ENCODE data around the gene HK3.

Gene HK3

DNA sequence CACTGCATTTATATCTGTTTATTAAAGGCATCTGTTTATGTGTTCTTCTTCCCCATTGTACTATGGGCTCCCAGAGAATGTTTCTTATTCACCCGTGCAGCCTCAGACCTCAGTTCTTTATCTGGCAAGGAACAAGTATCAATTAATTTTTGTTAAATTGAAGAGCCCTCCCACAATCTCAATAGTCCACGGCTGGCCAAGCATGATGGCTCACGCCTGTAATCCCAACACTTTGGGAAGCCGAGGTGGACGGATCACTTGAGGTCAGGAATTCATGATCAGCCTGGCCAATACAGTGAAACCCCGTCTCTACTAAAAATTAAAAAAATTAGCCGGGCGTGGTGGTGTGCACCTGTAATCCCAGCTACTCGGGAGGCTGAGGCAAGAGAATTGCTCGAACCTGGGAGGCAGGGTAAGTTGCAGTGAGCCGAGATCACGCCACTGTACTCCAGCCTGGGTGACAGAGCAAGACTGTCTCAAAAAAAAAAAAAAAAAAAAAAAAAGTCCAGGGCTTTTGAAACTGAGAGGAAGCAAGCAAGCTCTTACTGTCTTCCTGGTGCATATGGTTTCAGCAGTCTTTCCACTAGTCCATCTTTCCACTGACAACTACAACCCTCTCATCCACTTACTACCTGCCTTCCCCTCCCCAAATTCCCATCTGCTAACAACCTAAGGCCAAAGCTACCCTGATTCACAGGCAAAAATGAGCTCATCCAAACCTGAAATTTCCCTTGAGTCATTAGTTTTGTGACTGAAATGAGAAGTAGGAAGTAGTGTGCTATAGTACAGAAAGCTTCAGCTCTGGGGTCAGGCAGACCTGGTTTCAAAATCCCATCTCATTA is 2.3 kb upstream of the HK3 start:
- no peak for FAIRE-seq

DNA sequence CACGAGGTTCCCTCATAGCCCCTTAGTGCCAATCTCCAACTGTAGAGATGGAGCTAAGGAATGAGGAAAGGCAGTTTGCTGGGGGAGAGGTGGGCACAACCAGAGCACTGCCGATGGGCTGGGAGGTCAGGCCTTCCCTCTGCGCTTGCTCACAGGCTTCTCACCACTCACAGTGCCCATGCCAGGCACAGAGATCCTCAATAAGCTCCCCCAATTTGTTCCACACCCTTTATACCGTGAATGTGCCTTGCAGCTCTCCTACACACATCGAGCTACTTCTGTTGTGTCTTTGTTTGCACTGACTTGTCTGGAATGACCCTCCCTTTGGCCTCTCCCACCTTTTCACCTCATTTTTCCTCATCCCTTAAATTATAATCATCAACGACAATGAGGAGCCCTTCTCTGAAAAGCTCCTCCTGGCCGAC is 1.6 kb upstream of the HK3 start:
- no peak for FAIRE-seq

DNA sequence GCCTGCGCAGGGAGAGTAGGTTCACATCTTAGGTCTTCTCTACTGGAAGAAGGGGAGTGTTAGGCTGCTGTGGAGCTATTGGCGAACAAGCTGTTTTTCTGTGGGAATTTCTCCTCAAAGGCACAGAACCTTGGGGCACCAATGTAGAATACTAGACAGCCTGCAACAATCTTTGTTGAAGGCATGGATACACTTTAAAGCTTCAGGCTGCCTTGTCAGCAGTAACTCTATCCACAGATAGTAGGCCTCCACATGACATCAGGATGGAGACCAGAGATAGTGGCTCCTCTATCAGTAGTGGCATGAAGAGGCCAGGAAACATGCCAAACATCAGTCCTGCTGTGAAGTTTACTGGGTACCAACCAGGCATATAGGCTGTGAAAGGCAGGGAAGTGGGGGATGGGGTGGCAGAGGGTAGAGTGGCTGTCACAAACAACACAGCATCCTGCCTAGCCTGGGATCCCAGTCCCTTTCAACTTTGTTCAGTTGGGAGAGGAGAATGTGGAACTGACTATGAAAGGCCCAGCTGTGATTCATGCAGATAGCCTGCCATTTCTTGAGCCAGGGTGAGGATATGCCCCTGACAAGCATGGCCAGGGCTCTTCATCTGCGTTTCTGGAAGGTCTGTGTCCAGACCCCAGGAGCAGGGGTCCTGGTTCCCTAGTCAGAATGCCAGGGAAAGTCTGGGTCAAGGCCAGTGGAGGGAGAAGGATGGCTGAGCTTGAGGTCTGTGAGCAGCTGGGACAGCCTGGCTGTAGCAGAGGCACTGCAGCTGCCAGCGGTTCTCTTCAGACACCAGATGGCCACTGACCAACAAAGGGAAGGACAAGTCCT is 1.0 kb upstream of the HK3 start:
- FAIRE-seq = no peak

DNA sequence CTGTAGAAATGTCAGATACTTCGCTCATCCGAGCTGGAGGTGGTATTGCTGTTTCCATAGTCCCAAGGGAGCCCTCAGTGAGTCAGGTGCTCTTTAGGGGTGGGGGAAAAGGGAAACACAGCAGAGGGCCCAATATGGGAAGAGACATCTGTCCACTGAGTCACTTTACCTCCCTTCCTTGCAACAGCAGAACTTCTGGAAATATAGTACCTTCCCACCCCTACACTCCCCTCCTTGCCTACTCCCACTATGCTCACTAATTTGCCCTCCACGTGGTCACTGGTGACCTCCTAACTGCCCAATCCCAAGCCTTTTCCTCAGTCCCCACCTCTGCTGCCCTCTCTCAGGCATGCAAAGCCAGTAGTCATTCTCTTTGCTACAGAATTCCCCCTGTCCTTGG is 1.9 kb downstream of the HK3 start:
- no peak for FAIRE-seq

DNA sequence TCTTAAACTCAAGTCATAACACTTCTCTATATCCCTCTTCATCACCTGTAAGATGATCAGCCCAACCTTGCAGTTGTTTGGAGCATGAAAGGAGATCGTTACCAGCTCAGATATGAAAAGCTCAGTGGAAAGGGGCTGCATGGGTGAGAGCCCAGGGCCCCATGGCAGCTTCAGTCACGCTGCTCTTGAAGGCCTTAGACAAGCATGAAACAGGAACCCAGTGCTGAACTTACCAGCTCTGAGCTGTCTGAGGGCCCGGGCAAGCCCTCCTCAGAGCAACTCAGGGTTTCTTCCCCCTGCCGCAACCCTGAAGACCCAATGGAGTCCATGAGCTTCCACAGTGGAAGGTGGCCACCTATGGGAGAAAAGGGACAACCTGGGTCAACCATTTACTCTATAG is 3.3 kb downstream of the HK3 start:
- FAIRE-seq = no peak

DNA sequence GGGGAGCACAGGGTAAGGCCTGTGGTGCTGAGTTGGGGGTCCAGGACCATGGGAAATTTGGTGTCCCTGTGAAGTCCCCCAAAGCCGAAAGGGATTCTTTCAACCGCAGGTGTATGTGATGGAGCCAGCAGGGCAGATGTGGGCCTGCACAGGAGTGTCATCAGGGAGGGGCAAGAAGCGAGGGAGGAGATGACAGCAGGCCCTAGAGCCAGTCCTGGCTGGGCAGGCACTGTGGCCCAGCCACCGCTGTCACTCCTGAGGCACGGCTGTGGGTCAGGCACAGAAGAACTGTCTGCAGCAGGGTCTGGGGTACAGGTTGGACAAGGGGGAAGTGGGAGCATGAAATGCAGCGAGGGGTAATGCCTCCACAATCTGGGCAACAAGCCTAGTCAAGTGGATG is 4.8 kb downstream of the HK3 start:
- no peak for FAIRE-seq

DNA sequence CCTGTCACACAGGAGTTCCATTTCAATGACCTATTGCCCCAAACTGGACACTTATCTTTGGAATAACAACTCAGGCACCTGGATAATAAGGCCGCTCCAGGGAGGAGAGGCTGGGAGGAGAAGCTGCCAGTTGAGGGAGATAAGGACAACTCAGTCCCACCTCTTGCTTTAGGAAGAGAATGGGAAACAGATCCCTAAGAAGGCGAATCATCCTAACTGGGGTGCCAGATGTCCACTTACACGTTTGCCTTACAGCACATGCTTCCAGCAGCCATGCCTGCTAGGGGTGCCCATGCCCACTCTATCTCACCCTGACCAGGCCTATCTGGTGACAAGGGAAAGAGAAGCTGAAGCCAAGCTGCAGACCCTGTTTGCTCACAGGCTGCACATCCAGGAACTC is 6.5 kb downstream of the HK3 start:
- no peak for FAIRE-seq

DNA sequence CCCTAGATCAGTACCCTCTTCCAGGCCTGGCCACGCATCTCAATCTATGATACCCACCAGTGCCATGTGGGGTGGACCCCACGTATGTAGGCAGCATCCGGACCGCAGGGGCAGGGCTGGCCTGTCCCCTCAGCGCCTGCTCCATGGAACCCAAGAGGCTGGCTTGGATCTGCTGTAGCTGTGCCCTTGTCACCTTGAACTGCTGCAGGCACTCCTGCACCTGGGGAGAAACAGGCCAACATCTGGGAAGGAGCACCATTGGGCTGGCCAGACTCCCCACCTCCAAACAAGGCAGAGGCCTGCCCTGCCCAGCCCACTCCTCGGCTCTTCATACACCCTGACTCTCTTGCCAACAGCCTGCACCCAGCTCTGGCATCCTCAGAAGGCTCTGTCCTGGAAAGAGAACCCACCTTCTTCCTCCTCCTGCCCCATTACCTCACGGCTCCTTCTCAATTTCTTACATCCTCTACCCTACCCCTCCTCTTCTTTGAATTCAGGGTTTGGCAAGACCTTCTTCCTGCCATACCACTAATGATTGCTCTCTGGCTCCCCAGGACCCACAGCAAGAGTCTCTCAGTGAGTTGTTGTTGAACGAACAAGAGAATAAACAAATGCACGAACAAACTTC is 7.7 kb downstream of the HK3 start:
- no peak for FAIRE-seq

DNA sequence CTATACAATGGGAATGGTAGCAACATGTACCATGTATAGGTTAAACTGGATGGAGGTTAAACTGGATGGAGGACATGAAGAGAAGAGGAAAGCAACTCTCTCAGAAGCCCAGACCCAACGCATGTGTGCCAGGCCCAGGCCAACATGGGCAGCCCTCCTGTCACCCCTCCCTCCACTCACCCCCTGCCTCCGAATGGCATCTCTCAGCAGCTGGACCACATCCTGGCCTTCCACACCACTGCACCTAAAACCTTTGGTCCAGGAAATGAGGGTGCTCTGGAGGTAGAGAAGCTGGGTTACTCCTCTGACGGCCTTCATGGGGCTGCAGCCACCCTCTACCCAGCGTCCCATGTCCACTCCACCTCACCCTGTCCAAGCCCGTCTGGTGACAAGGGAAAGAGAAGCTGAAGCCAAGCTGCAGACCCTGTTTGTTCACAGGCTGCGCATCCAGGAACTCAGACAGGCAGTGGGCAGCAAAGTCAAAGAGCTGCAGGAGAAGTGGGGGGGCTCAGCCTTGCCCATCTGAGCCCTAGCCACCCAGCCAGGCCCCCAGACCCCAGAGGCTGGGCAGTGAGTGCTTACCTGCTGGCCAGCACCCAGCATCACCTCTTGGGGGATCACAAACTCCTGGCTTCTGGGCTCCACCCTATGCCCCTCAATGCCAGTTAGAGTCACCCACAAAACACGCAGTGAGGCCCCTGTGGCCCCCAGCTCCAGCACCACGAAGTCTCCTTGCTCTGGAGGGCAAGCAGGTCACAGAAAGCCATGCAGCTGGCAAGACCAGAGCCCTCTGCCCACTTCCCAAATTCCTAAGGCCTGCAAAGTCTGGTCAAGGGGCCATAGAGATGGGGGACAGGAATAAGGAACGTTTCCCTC is 8.5 kb downstream of the HK3 start:
- FAIRE-seq = no peak

DNA sequence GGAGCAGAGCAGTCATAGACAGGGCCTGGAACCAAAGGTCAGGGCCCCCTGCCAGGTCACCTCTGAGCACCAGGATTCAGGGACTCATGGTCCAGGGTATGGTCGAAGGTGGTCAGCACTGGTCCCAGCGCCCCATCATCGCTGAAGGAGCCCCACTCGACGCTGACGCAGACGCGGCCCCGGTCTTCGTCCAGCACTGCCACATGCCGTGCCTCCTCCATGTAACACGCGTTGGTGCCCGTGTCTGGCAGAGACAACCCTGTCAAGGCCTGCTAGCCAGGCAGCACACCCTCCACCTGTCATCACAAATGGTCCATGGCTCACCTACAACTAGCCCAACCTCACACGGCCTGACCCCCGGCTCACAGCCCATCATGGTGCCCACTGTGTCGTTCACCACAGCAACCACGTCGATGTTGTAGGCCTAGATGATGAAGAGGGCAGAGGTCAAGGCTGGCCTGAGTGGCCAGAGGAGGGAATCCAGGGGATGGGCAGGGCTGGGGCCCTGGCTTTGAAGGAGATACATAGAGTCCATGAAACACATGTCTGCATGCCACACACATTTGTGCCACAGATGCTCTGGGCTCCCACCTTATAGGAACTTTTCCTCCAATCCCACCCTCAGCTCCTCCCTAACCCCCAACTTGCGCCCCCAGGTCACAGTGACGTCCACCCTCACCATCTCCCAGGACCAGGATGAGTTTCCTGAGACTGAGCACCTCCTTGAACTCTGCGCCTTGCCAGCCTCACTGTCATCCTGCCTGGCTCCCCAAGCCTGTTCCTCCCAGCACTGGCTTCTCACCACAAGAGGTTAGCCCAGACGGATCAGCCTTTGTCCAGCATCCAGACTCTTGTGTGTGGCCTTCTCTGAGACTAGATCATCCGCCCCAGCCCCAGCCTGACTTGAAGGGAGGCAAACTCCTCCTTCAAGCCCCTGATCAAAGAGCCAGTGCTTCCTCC is 9.5 kb downstream of the HK3 start:
- FAIRE-seq = no peak

DNA sequence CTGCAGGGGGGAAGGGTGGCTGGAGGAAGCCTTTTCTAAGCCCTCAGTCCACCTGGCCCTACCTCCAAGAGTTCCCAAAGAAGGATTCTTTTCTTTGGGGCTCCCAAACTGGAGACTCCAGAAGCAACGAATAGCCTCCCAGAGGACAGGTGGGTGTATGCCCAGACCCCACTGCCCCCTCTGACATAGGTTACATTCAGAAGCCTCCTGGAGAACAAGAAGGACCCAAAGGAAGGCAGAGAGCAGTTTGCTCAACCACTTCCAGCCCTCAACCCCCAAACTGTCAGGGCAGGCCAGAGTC is 10.3 kb downstream of the HK3 start:
- FAIRE-seq = no peak

DNA sequence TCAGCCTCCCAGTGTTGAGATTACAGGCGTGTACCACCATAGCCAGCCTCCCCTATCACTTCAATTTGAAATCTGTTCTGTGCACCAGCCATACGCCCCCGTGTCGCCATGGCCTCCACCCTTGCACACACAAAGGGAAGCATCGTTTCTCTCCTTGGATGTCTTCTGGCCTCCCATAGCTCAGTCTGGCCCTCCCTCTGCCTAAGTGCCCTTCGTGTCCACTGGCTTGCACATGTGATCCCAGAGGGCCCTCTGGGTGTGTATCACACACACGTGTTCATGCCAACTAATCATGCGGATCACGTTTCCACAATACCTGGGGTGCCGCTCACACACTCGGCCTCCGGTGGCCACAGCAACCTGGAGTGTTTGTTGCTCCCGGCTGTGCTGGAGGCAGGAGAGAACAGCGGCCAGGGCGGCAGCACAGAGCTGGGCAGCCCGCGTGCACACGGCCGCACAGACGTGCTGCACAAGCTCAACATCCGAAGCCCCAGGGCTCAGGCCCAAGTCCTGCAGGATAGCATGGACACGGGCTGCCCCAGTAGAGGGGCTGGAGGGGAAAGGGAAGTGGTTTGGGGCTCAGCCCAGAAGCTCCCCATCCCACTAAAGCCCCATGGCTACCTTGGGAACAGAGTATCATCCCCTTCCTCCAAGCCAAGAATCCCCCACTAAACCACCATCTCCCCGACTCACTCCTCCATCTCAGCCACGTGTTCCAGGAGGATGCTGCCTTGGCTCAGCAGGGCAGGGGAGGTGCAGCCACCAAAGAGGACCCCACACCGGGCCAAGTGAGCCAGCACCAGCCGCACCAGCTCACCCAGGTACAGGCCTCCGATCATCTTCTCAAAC is 10.9 kb downstream of the HK3 start:
- FAIRE-seq = no peak

DNA sequence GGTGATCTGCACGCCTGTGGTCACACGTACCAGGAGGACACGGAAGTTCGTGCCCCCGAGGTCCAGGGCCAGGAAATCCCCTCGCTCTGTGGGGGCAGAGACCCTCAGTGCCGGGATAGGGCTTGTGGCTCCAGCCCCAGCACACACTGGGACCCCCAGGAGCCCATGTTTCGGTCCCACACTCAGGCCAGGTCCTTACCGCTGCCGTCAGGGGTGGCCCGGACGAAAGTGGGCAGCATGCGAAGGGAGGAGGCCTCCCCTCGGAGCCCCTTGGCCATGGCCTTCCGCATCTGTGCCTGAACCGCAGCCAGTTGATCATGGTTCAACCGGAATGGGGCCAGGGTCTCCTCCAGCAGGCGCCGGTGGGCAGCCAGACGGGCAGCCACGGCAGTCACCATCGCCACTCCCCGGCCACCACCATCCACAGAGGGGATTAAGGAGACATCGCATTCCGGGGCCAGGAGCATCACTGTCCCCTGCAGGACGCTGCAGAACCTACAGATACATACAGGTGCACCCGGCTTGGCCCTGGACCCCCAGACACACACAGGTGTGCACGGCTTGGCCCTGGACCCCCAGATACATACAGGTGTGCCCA is 11.8 kb downstream of the HK3 start:
- no peak for FAIRE-seq

DNA sequence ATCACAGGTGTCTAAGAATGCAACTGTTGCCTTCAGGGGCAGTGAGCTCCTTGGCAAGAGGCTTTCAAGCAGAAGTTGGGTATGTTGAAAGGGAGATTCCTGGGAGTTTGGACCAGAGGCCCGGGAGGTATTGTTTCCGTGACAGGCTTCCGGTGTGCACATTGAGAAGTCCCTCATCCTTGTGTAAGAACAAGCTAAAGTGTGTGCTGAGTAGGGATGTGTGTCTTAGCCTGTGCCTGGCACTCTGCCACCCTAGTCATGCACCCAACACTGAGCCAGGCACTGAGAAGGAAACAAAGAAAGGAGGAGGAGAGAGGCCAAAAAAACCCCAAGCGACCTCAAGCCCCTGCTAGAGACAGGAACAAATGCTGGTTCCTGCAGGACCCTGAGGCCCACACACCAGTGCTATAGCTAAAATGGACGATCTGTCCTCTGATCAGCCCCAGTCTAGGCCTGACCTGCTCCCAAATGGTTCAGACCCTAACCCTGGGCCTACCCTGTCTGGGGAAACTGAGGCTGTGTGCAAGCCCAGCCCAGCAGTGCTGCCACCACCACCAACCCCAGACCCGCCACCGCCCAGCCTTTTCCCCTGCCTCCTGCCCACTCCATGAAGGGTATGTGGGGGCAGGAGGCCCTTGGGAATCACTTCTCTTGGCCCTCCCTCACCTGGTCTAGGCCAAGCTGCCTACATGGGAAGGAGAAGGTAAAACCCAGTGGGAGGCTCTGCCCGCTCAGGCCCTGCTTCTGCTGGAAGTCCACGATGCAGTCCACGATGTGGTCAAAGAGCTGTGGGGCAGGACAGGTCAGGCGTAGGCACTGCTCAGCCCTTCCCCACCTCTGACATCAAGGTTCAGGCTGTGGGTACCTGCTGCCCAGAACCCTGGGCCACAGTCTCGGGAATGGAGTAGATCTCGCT is 12.6 kb downstream of the HK3 start:
- FAIRE-seq = no peak

DNA sequence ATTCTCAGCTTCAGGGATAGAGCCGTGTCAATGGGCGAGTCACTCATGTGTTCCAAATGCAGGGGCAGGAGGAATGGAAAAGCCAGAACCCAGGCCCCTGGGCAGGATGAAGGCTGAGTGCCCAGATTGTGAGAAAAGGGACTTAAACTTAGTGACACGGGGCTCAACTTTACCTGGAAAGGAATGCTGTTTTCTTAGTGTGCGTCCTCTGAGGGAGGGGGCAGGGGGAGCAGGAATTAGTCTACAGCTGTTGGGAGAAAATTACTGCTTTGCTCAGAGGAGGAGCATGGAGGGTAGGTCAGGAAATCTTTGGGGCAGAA is 14.6 kb downstream of the HK3 start:
- FAIRE-seq = no peak

DNA sequence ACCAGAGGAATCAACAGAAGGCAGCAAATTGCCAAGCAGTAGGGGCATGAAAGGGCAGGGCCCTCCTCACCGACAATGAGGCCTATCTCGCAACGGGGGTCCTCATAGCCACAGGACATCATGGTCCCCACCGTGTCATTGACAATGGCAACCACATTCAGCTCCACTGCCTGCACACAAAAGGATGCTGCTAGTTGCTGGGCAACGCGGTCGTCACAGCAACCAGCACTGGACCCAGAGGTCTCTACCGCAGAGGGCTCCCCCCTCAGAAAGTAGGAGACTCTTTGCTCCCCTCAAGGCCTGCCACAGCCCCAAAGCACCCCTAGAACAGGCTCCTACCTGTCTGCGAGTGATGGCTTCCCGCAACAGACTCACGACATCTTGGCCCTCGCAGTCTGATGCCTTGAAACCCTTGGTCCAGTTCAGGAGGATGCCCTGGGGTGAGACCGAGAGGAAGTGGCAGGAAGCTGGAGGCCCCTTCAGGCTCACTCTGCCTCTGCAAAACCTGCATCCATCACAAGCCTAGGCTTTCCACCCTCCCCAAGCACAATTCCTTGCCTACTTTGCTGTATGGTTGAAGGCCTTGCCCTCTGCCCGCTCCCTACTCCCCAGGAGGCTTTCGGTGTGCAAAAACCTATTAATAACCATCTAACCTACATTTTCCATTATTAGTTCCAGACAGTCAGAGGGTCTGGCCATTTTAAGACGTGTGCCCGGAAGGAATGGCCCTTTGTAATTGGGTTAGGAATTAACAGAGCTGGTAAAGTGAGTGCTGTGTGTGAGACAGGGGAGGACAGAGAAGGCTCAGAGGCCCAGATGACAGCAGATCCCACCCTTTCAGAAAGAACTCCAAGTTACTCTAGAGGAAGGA is 15.2 kb downstream of the HK3 start:
- no peak for FAIRE-seq

DNA sequence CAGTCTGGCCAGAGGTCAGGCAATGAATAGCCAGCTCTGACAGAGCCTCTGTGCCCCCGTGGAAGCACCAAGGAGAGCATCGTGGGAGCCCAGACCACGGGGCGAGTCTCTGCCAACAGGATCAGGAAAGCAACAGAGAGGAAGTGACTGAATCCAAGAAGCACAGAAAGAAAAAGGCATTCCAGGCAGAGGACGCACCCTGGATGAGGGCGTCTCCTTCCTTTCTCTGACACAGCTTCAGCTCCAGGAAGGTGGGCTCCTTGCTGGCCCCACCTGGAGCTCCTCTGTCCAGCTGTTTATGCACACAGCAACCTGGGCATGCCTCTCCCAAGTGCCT is 16.6 kb downstream of the HK3 start:
- FAIRE-seq = no peak

DNA sequence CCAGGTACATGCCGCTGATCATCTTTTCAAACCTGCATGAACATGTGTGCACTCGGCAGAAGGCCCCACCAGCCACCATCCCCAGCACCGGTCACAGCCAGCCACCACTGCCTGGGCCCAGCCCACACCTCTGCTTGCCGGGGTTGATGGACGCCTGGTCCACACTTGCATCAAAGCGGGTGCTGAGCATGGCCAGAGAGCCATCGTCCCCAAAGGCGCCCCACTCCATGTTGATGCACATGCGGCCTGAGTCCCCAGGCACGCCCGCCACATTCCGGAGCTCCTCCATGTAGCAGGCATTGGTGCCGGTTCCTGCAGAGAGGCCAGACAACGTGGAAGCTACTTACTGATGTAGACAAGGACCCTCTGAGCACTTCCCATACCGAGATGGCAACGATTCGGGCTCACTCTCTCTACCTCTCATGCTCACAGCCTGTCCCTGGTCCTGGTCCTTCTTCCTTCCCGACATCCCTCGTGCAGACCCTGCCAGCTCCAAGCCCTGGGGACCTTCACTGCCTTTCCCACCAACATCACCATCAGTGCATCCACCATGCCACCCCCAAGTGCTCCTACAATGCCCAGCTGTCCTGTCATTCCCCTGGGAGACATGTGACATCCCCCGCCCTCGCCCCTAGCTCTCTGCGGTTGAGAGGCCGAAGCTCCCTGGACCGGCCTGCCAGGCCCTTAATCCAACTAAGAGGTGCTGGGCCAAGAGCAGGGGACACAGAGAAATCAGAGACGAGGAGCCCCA is 17.2 kb downstream of the HK3 start:
- no peak for FAIRE-seq
